ENCODE data around the gene P4HA1. TPM values are rescaled to one million over a fixed set of nuclear protein-coding genes. Genes with fewer than 3 reads are reported as not detected.

Gene P4HA1
- total RNA-seq, 1 experiment from 2014 or later = 46.5 TPM

DNA sequence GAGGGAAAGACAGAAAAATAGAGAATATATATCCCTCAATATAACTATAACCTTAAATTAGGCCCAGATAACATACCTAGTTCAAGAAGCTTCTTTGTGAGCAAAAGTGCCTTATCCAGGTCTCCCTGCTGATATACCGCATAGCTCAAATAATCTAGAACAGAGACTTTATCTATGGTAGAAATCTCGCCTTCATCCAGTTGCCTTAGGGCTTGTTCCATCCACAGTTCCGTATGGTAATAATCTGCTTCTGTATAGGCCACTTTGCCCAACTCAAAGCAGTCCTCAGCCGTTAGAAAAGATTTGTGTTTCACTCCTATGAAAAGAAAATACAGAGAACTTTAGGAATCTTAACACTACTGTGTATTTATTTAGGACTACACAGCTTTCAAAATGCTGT lies 43.4 kb downstream of the P4HA1 start:
- H3K27me3 Mint-ChIP-seq (ENCODE audit: insufficient read depth, unreplicated experiment) = no peaks in the 10 kb centered on the region
- no peak overlapping the region for H3K4me3 Mint-ChIP-seq (ENCODE audit: unreplicated experiment)
- no peaks in the 10 kb centered on the region for H3K4me1 Mint-ChIP-seq (ENCODE audit: low read depth, unreplicated experiment)
- H3K27ac Mint-ChIP-seq (ENCODE audit: unreplicated experiment) = no peak overlapping the region
- TF ChIP-seq, protein P1, sequence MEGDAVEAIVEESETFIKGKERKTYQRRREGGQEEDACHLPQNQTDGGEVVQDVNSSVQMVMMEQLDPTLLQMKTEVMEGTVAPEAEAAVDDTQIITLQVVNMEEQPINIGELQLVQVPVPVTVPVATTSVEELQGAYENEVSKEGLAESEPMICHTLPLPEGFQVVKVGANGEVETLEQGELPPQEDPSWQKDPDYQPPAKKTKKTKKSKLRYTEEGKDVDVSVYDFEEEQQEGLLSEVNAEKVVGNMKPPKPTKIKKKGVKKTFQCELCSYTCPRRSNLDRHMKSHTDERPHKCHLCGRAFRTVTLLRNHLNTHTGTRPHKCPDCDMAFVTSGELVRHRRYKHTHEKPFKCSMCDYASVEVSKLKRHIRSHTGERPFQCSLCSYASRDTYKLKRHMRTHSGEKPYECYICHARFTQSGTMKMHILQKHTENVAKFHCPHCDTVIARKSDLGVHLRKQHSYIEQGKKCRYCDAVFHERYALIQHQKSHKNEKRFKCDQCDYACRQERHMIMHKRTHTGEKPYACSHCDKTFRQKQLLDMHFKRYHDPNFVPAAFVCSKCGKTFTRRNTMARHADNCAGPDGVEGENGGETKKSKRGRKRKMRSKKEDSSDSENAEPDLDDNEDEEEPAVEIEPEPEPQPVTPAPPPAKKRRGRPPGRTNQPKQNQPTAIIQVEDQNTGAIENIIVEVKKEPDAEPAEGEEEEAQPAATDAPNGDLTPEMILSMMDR (IDR thresholded peaks at IDR 0.05; ENCODE audit: insufficient read depth in 1 of 2, low read depth in 1 of 2, low read length in 1 of 2, severe bottlenecking in 1 of 2, unreplicated experiment in 1 of 2) = no peak
- no peaks in the 10 kb centered on the region for H3K27me3 ChIP-seq (replicated peaks; ENCODE audit: control insufficient read depth, insufficient read depth, low read length)
- intact Hi-C loops (cut with micrococcal nuclease; ENCODE audit: unreplicated experiment) = no loop called here
- no TSS peak for BruUV-seq (replicated peaks)
- no peak overlapping the region for H3K4me3 ChIP-seq (ENCODE audit: low read depth, low read length)
- DNase-seq = no peak
- no peaks in the 10 kb centered on the region for H3K9me3 ChIP-seq
- ChIA-PET CTCF (no interaction called here), POLR2A (no interaction called here)
- H3K4me1 ChIP-seq = no peaks in the 10 kb centered on the region
- H3K36me3 Mint-ChIP-seq (ENCODE audit: insufficient read depth, unreplicated experiment) = peaks cover 32% of the 10 kb centered on the region
- H3K36me3 ChIP-seq (ENCODE audit: control insufficient read depth, insufficient read depth, low read length) = peaks cover 4% of the 10 kb centered on the region
- no peaks in the 10 kb centered on the region for H3K9me3 Mint-ChIP-seq (ENCODE audit: unreplicated experiment)

GRCh38 chr10:73044378-73045285 lies 52.0 kb downstream of the P4HA1 start:
- no peak overlapping the region for H3K4me3 Mint-ChIP-seq (ENCODE audit: unreplicated experiment)
- H3K27ac Mint-ChIP-seq (ENCODE audit: unreplicated experiment) = no peak overlapping the region
- no peak for DNase-seq
- H3K27me3 Mint-ChIP-seq (ENCODE audit: insufficient read depth, unreplicated experiment) = no peaks in the 10 kb centered on the region
- peaks cover 26% of the 10 kb centered on the region for H3K36me3 Mint-ChIP-seq (ENCODE audit: insufficient read depth, unreplicated experiment)
- H3K9me3 Mint-ChIP-seq (ENCODE audit: unreplicated experiment) = no peaks in the 10 kb centered on the region
- Histone ChIP-seq H3K27me3 (replicated peaks; ENCODE audit: control insufficient read depth, insufficient read depth, low read length) (no peaks in the 10 kb centered on the region), H3K4me3 (ENCODE audit: low read depth, low read length) (no peak overlapping the region), H3K9me3 (no peaks in the 10 kb centered on the region), H3K4me1 (no peaks in the 10 kb centered on the region), H3K36me3 (ENCODE audit: control insufficient read depth, insufficient read depth, low read length) (no peaks in the 10 kb centered on the region; the same call in 1 of the 2 replicates)
- CTCF ChIA-PET = no interaction called here
- intact Hi-C loops (cut with micrococcal nuclease; ENCODE audit: unreplicated experiment) = no loop called here
- no TSS peak for BruUV-seq (replicated peaks)
- POLR2A ChIA-PET = no interaction called here
- H3K4me1 Mint-ChIP-seq (ENCODE audit: low read depth, unreplicated experiment) = no peaks in the 10 kb centered on the region
- TF ChIP-seq, protein P1 (IDR thresholded peaks at IDR 0.05; ENCODE audit: insufficient read depth in 1 of 2, low read depth in 1 of 2, low read length in 1 of 2, severe bottlenecking in 1 of 2, unreplicated experiment in 1 of 2) = no peak

GRCh38 chr10:73043766-73044377 lies 52.8 kb downstream of the P4HA1 start:
- H3K4me1 ChIP-seq = no peaks in the 10 kb centered on the region
- H3K36me3 Mint-ChIP-seq (ENCODE audit: insufficient read depth, unreplicated experiment) = peaks cover 26% of the 10 kb centered on the region
- TF ChIP-seq, protein P1 (IDR thresholded peaks at IDR 0.05; ENCODE audit: insufficient read depth in 1 of 2, low read depth in 1 of 2, low read length in 1 of 2, severe bottlenecking in 1 of 2, unreplicated experiment in 1 of 2) = no peak
- ChIA-PET POLR2A (interaction anchor here (0.6 kb wide), 1 partner anchor 12 kb away, joined by 4 read pairs; no protein-coding TSS in a partner anchor), CTCF (no interaction called here)
- no peak overlapping the region for H3K27ac Mint-ChIP-seq (ENCODE audit: unreplicated experiment)
- no peaks in the 10 kb centered on the region for H3K27me3 ChIP-seq (replicated peaks; ENCODE audit: control insufficient read depth, insufficient read depth, low read length)
- H3K9me3 Mint-ChIP-seq (ENCODE audit: unreplicated experiment) = no peaks in the 10 kb centered on the region
- no peak for DNase-seq
- intact Hi-C loops (cut with micrococcal nuclease; ENCODE audit: unreplicated experiment) = no loop called here
- no peaks in the 10 kb centered on the region; the same call in none of the 2 replicates for H3K36me3 ChIP-seq (ENCODE audit: control insufficient read depth, insufficient read depth, low read length)
- no peaks in the 10 kb centered on the region for H3K9me3 ChIP-seq
- H3K27me3 Mint-ChIP-seq (ENCODE audit: insufficient read depth, unreplicated experiment) = no peaks in the 10 kb centered on the region
- H3K4me3 Mint-ChIP-seq (ENCODE audit: unreplicated experiment) = no peak overlapping the region
- no TSS peak for BruUV-seq (replicated peaks)
- H3K4me1 Mint-ChIP-seq (ENCODE audit: low read depth, unreplicated experiment) = no peaks in the 10 kb centered on the region
- H3K4me3 ChIP-seq (ENCODE audit: low read depth, low read length) = no peak overlapping the region

All from Caco-2 (cell line).